ENCODE data around the gene SOCS1.

SOCS1 gene

DNA sequence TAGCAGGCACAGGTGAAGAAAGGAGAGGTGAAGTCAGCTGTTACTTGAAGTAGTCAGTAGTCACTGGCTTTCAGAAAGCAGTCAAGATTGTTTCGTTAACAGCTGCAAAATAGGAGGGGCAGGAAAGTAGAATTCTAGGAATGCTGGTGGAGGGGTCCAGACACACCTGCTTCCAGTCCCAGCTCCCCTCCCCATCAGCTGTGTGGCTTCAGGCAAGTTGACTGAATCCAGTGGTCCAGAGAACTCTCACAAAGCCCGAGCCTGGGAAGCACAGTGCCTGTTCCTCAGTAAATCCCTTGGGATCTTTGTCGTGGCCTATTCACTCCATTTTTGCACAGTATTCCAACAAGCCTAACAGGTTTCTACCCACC is 4.6 kb upstream of the SOCS1 start:
- no peak for DNase-seq (ENCODE audit: low spot score)

DNA sequence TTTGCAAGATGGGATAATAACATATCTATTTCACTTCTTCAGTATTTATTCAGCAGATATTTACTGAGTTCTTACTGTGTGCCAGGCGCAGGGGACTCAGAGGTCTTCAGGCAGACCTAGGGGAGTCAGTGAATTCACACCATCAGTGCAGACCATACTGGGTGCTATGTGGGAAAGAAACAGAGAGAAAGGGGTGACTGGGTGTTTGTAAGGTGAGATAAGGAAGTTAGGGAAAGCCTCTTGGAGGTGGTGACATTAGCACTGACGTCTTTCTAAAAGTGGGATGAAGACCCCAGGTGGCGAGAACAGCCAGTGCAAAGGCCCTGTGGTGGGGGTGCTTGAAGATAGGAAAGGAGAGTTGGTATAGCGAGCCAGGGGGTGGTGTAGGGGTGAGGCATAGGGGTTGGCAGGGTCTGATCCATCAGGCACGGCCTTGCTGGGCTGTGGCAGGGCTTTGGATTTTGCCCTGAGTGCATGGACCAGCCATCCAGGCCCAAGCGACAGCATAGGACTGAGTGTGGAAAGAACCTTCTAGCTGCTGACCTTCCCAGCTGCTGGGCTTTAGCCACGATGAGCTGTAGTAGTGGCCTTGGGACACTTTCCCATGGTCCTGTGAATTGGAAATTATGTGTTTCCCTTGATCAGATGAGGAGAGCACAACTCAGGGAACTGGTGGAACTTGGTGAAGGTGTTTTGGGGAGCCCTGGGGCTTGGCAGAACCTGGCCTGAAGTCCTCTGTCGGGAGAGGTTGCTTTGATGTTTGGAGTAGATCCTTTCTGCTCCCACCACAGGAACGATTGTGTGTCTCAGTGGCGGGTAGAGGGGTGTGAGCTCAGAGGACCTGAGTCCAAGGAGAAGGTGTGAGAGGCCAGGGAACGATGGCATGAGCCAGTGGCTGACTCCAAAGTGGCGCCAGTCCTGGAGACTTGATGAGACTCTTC is 3.9 kb upstream of the SOCS1 start:
- DNase-seq (ENCODE audit: low spot score) = no peak

DNA sequence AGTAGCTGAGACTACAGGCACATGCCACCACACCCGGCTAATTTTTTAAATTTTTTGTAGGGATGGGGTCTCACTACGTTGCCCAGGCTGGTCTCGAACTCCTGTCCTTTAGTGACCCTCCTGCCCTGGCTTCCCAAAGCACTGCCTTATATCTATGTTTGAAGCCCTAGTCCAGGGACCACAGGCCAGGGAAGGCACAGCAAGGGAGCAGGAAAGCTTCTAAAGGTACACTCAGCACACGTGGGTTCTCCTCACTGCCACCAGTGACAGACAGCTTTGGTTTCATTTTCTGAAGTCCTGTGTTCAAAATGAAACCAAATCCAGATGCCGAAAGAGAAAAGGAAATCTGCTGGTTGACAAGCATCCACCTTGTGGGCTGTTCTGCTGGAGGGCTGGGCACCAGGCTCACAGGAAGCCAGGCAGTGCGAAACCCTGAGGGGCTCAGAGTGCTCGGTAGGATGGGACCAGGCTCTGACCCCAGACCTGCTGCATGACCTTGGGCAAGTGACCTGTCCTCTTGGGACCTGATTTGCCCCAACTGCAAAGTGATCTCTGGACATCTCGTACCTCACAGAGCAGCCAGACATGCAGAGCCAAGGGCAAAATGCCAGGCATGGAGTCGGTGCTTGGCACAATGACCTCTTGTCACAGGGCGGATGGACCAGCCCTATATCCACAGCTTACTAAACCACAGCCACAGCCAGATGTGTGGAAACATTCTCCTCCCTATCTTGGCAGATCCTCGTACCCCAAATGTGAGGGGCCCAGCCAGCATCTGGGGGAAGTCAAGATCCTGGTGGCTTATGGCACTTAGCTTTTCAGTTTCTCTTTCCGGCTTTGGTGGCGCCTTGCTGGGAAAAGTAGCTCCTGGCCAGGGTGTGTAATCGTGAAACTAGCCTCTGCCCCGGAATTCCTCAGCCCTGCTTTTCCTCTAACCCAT is 2.8 kb upstream of the SOCS1 start:
- DNase-seq (ENCODE audit: low spot score) = peak; percentile 41

DNA sequence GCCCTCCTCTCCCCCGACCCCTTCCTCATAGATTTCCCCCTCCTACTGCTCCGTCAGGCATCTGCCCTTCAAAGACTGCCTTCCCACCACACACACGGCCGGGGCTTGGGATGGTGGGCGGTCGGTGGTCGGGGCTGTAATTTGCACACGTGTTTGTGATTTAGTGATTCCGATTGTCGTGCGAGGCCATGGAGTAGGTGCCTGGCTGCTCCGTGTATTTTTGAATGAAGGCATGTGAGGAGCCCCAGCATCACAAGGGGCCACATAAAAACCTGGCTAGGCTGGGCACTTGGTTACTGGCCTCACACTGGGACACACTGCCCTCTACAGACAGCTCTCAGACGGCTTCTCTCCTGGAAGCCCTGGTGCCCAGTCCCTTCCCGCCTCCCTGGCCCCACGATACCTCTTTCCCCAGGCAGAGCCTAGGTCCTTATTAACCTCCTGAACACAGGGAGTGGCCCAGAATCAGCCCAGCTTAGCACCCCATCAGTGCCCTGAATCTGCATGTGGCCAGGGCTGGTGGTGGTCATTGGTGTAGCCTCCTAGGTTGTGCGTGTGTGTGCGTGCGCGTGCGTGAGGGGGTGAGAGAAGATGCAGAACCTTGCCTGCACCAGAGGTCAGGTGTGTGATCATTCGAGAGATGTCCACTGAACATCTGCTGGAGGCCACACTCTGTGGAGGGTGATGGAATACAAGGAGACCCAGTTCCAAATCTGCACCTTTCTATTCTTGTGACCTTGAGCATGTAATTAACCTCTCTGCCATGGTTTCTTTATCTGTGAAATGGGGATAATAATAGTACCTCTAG is 1.3 kb upstream of the SOCS1 start:
- peak; percentile 88 for DNase-seq (ENCODE audit: low spot score)

DNA sequence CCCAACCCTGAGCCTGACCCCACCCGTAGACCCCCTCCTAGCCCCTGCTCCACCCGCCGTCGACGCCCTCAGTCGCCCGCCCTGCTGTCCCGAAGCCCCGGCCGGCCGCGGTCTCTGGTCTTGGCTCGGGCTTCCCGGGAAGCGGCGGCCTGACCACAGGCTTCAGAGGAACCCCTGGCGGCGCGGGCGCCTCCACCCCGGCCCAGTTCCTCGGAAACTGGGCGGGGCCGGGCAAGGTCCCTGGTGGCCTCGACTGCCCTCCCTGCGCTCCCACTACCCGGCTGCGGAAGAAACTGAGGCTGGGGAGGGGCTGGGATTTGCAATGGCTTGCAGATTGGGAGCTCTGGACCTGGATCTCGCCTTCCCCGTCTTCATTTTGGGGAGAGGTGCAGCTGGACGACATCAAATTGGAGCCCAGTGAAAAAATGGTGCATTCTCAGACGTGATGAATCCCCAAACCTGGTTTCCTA is 692 bp upstream of the SOCS1 start:
- peak; percentile 79 for DNase-seq (ENCODE audit: low spot score)

DNA sequence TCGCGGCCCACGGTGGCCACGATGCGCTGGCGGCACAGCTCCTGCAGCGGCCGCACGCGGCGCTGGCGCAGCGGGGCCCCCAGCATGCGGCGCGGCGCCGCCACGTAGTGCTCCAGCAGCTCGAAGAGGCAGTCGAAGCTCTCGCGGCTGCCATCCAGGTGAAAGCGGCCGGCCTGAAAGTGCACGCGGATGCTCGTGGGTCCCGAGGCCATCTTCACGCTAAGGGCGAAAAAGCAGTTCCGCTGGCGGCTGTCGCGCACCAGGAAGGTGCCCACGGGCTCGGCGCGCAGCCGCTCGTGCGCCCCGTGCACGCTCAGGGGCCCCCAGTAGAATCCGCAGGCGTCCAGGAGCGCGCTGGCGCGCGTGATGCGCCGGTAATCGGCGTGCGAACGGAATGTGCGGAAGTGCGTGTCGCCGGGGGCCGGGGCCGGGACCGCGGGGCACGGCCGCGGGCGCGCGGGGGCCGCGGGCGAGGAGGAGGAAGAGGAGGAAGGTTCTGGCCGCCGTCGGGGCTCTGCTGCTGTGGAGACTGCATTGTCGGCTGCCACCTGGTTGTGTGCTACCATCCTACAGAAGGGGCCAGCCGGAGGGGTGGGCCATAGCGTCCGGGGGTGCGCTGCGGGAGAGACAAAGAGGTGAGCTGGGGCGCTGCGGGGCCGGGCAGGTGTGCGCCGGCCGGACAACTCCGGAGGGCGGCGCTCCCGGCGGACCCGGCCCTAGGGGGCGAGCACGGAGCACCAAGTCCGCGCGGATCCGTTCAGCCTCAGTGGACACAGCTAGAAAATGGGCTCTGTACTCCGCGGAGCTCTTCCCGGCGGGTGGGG is 879 bp downstream of the SOCS1 start:
- DNase-seq (ENCODE audit: low spot score) = peak; percentile 62

DNA sequence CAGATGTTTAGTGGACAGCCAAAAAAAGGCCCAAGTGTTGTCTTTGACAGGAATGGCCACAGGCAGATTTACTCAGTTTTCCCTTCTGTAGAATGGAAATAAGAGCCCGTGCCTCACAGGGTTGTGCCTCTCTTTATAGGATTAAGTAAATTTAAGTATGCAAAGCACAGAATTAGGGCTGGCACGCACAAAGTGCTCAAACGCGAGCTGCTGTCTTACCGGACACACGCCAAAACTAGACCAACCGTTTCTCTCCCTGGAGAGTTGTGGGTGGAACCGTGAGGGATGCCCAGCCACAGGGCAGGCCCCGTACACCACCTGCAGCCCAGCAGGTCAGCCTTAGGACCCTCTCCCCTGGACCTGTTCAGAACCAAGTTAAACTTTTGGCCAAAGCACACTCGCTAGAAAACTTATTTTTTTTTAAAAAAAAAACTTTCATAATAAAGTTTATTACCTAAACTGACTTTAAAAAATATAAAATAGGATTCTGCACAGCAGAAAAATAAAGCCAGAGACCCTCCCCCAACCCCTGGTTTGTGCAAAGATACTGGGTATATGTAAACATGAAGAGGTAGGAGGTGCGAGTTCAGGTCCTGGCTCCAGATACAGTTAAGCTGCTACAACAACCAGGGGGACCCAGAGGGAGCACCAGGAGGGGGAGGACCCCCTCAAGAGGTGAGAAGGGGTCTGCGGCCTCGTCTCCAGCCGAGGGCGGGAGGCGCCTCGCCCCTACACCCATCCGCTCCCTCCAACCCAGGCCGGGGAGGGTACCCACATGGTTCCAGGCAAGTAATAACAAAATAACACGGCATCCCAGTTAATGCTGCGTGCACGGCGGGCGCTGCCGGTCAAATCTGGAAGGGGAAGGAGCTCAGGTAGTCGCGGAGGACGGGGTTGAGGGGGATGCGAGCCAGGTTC is 1.8 kb downstream of the SOCS1 start:
- no peak for DNase-seq (ENCODE audit: low spot score)

DNA sequence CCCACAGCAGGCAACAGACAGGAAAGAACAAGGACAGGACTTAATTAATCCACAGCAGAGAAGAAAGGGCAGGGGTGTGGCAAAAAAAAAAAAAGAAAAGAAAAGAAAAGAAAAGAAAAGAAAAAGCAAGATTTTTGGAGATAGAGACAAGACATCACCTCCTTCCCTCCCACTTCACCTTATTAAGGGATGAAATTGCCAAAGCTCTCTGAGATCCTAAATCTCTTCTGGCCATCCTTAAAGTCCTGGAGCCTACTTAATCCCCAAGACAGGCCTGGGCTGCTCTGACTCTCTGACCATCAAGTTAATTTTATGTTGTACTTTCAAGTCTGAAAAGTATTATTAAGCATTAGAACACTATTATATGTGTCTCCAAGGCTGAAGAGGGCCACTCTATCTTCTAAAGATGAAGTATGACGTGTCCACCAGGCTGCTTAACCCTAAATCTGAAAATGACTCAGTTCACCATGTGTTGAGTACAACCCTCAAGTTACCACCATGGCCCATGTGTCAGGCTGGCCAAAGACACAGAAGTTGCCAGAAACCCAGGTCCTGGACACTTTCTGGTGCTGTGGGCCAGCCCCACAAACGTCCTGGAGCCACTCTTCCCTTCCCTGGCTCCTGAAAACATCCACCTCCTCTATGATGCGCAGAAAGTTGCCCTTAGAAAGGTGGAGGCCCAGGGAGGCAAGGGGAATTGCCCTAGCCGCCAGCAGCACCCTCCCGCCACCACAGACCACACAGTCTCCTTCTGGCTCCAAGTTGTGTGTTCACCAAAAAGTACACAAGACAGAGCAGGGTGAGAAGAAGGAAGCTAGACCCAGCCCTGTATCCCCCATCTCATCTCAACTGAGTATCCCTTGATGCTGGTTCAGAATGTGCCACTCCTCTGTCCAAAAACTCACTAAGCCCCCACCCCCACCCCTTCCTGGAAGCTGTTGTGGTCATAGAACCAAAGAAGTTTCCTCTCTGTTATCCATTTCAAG is 2.7 kb downstream of the SOCS1 start:
- no peak for DNase-seq (ENCODE audit: low spot score)

DNA sequence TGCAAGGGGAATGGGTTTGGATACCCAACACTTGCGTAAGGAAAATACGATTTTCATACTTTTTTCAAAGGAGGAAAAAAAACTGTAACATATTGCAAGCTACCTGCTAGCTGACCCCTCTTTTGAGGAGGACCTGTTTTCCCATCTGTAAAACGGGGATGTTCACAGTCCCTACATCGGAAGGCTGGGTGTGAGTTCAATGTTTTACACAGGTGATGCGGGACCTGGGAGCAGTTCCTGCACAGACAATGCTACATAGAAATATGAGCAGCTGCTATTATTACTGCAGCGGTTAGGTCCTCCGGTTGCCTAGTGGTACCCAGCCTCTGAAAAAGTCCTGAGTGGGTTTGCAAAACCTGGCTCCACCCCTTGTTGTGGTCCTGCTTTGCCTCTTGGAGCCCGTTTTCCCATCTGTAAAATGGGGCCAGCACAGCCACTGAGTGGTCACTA is 3.5 kb downstream of the SOCS1 start:
- no peak for DNase-seq (ENCODE audit: low spot score)

DNA sequence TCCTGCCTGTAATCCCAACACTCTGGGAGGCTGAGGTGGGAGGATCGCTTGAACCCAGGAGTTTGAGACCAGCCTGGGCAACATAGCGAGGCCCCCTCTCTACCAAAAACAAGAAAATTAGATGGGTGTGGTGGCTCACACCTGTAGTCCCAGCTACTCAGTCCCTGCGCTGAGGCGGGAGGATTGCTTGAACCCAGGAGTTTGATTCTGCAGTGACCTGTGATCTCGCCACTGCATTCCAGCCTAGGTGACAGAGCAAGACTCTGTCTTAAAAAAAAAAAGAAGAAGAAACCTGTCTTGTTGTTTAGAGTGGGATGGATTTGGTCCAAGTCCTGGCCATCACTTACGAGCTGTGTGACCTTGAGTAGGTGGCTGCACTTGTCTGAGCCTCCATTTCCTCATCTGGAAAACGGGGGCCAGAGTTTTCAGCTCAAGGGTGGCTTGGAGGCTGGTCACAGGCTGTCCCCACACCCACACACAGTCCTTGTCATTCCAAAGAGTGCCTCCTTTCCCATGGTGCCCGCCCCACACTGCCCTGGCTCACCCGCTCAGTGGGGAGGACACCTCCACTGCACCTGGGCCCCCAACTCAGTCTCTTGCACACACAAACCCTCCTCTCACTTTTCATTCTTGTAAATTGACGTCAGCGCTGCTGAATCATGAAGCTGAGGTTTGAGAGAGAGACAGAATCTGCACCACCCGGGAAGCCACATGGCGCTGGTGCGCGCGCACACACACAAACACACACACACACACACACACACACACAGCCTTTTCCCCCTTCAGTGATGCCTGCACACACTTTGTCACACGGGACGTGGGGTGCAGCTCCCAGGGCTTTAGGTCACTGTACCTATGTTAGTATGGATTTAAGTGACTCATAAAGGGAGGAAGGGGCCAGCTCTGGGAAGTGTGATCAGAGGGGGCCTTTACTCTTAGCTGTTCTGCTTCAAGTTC is 4.2 kb downstream of the SOCS1 start:
- DNase-seq (ENCODE audit: low spot score) = no peak

DNA sequence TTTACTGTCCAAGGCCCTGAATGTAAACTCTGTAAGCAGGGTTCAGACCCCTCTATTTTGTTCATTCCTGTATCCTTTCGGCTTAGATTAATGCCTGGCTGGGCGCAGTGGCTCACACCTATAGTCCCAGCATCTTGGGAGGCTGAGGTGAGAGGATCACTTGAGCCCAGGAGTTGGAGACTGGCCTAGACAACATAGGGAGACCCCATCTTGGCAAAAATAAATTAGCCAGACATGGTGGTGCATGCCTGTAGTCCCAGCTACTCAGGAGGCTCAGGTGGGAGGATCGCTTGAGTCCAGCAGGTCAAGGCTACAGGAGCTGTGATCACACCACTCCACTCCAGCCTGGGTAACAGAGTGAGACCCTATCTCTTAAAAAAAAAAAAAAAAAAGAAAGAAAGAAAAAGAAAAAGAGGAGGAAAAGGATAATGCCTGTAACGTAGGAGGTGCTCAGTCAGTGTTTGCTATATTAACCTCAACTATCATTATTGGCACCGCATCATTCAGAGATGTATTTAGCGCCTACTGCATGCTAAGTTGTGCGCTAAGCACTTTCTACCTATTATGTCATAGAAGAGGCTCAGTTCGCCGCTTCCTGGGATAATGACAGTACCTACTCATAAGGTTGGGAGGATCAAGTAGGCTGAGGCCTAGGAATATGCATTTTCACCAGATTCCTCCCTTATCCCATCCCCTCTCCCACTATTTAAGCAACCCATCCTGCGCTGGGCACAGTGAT is 5.0 kb downstream of the SOCS1 start:
- no peak for DNase-seq (ENCODE audit: low spot score)

DNA sequence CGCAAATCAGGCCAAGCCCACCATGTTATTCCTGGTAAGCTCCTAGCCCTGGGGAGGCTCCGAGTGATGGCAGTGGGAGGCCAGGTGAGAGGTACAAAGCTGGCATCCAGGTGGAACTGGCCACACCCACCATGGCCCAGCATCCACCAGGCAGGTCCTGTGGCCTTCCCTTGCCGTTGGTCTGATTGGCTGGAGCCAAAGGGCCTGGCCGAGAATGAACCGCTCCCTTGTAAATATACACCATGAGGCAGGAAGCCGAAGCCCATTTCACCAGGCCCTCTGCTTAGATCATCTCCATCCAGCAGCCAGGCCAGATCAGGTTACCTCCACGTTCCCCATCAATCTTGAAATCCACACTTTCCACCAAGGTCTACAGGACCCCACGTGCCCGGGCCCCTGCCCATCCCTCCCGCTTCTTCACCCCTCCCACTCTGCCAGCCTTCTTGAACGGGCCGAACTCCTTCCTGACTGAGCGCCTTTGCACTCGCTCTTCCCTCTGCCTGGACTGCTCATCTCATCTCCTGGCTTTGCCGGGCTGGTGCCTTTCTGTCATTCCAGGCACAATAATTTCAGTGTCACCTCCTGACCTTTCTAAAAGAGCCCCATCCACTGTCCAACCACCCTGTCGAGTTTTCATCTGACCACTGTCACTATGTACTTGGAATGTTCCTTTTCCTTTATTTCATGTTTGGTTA is 5.8 kb downstream of the SOCS1 start:
- DNase-seq (ENCODE audit: low spot score) = no peak

DNA sequence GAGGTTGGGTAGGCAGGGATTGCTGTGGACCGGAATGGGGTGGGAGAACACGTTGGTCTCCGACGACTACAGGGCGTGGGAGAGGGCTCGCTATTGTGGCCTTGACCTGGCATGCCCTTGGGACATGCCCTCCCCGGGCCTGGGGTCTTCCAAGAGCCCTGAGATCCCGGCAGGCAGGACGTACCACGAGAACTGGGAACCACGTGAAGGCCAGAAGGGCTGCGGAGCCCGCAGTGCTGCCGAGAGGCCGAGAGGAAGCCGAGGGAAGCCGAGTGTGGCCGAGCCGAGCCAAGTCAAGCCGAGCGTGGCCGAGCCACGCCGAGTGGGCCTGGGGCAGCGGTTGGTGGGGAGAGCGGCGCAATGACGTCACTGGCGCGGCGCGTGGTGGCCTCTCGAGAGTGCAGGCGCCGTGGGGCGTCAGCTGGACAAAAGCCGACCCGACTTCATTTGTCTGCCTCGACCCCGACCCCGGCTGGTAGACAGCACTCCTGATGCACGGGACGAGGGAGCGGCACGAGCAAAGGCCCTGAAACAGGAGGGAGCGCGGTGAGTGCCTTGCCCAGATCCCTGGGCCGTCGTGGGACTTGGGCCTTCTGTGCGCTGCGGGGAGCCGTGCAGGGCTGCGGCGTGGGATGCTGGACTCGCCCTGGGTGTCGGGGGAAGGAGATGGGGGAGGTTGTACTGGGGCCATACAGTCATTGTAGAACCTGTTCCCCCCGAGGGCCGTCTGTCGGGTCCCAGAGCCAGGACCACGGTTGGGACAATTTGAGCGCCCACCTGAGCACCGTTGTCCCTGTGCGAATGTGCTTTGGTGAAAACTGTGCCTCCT is 6.6 kb downstream of the SOCS1 start:
- DNase-seq (ENCODE audit: low spot score) = no peak

DNA sequence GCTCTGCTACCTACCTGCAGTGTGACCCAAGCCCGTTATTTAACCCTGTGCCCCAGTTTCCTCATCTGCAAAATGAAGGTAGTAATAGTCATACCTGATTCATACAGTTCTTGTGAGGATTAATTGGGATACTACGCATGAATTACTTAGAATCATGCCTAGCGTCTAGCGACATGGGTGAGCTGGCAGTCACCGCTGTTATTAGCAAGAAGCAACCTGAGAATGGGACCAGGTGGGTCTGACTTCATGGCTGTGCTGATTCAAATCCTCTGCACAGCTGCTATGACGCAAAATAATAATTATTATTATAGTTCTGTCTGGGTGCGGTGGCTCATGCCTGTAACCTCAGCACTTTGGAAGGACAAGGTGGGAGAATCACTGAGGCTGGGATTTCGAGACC is 7.9 kb downstream of the SOCS1 start:
- DNase-seq (ENCODE audit: low spot score) = no peak

DNA sequence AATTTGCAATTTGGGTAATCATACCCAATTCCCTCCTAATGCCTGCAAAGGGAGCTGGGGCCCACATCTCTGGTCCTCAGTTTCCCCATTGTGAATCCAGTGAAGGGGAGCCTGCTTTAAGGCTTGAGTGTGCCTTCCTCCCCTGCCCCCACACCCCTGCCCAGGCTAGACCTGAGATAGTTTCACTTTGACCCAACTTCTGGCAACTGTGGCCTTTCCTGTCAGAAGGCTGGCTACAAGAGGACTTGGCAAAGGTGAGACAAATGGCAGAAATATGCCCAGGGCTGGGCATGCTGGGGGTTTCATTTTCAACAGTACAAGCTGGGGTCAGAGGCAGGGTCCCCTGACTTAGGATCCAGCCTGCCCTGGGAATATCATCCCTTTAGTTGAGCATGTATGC is 10.0 kb downstream of the SOCS1 start:
- no peak for DNase-seq (ENCODE audit: low spot score)

Measured in AG20443 (cell line).